GM10266 (cell line): Measurements from ENCODE around the gene PAIP2.
"Not testable (repeated sequence)": the region's sequence is repeated elsewhere in the genome, so short reads cannot be mapped to it uniquely, and the experiment has no call there.

Experiments
- DNase-seq: peaks from one replicate; pipeline ENCODE4 v3.0.0; 2012; ENCODE audit errors: extremely low spot score
- TF ChIP-seq, protein P1 (sequence below): IDR thresholded peaks from 2 replicates; pipeline ENCODE4 v1.5.1; 2012; ENCODE audit warnings: mild to moderate bottlenecking, low read depth; ENCODE audit not compliant: control insufficient read depth, insufficient read depth; ENCODE audit errors: missing control alignments

The PAIP2 gene

DNA sequence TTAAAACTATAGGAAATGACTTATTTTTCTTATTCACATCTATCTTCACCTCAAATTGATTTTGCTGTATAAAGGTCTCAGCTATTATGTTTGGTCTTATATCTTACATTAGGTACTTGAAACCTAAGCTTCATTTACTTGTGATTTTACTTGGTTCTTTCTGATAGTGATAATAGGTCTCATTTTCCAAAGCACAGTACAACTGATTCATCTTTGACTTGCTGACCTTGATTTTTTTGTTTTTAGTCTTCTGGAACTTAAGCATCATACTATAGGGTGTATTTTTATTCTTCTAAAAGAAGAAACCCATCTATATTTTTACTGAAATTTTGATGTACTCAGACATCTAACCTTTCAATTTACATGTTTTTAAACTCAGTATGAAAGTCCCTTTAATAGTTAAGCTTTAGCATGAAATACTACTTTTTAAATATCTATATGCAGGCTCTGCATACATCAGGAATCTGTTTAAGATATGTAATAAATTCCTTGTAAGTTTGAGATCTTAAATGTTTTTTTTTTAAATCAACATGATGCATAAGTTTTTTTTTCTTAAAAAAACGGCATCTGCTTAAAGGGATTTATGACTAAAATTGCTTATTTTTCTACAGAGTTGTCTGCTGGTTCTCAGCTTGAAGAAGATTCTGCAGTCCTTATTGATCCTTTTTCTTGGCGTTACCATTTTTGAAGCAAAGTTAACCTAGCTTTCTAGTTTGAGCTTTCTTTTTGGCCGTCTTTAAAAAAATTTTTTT, 34.9 kb upstream of the PAIP2 start:
- TF ChIP-seq, protein P1, sequence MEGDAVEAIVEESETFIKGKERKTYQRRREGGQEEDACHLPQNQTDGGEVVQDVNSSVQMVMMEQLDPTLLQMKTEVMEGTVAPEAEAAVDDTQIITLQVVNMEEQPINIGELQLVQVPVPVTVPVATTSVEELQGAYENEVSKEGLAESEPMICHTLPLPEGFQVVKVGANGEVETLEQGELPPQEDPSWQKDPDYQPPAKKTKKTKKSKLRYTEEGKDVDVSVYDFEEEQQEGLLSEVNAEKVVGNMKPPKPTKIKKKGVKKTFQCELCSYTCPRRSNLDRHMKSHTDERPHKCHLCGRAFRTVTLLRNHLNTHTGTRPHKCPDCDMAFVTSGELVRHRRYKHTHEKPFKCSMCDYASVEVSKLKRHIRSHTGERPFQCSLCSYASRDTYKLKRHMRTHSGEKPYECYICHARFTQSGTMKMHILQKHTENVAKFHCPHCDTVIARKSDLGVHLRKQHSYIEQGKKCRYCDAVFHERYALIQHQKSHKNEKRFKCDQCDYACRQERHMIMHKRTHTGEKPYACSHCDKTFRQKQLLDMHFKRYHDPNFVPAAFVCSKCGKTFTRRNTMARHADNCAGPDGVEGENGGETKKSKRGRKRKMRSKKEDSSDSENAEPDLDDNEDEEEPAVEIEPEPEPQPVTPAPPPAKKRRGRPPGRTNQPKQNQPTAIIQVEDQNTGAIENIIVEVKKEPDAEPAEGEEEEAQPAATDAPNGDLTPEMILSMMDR, result no peak

DNA sequence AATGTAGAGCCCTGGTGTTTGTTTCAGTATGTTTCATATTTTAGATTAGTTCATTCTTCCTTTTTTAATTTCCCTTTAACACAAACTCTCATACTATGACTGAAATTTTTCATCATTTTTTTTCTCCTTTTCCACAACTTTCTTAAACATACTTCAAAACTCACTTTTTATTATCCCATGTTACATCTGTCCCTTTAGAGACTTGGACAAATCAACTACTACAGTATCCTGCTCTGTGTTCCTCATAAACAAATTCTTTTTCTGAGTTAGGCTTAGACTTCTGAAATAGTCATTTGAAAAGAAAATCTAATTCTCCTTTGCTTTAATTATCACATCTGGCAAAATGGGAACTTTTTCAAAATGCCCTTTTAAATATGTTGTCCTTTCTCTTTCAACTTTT, 32.9 kb upstream of the PAIP2 start:
- DNase-seq, result no peak
- TF ChIP-seq, protein P1, result no peak

More for the DNA sequence above, 34.9 kb upstream of the PAIP2 start:
- DNase-seq, result no peak

DNA sequence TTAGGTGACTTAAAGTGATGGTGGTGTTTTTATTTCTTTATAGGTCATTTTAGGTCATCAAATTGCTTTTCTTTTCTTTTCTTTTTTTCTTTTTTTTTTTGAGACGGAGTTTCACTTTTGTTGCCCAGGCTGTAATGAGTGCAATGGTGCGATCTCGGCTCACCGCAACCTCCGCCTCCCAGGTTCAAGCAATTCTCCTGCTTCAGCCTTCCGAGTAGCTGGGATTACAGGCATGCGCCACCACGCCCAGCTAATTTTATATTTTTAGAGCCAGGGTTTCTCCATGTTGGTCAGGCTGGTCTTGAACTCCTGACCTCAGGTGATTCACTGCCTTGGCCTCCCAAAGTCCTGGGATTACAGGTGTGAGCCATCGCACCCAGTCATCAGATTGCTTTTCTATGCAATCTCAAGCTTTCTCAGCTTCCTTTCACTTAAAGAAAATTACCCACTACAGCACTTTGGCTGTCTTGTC, 30.9 kb upstream of the PAIP2 start:
- DNase-seq, result not testable (repeated sequence)

DNA sequence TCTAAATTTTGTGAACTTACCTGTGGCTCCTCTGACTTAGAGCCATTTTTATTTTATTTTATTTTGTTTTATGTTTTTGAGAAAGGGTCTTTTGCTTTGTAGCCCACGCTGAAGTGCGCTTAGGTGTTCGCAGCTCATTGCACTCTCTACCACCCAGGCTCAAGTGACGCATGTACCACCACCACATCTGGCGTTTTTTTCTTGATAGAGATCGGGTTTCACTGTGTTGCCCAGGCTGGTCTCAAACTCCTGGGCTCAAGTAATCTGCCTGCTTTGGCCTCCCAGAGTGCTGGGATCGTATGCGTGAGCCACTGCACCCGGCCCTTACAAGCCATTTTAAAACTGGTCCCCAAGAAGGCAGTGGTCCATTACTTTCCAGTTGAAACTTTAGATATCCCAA, 29.6 kb upstream of the PAIP2 start:
- DNase-seq, result no peak
- TF ChIP-seq, protein P1, result no peak

DNA sequence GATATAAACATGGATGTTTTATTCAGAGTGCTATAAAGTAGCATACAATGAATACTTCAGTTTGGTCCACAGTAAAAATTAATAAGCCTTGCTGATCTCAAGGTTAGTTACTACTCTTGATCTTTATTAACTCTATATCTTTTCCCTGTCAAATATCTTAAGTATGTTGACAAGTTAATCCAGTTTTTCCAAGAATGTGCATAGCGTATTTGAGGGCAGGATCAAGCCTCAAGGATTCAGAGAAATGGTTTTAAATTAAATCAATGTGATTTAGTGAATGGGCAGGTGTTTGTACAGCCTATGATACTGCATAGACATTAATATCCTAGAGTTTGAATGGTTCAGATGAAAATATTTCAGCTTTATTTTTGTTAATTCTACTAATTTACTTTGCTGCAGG, 27.4 kb upstream of the PAIP2 start:
- TF ChIP-seq, protein P1, result no peak
- no peak for DNase-seq

DNA sequence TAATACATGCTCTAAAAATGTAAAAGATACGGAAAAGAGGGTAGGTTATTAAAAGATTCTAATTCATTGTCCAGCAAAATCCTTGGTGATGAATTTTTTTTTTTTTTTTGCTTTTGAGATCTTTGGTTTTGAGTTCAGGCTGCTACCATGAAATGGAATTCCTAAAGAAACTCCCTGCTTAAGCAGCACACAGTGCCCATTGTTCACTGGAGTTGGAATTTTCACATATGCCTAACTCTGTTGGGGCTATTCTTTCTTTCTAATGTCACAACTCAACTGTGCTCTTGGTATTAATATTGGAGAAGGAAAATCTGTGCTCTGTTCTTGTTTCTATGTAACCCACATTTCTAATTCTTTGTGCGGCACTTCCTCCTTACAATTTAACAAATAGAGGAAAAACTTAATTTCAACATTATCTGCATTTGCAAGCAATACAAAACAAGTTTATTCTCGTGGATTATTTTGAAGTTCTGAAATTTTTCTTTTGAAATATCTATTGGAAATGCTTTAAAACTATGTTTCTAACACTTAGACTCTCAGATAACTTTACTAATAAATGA, 26.5 kb upstream of the PAIP2 start:
- TF ChIP-seq, protein P1, result no peak

DNA sequence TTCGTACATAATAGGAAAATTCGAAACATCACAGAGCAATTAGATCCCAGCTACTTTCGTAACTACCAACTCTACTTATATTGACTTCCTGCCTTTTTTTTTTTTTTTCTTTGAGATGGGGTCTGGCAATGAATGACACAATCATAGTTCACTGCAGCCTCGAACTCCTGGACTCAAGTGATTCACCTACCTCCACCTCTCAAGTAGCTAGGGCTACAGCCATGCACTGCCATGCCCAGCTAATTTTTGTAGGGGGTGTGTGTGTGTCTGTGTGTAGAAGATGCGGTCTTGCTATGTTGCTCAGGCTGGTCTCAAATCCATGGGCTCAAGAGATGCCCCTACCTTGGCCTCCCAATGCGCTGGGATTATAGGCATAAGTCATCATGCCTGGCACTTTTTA, 5.8 kb upstream of the PAIP2 start:
- TF ChIP-seq, protein P1, result no peak
- DNase-seq, result no peak

More for the DNA sequence above, 26.5 kb upstream of the PAIP2 start:
- no peak for DNase-seq
